HG02571 (cell line): ENCODE measurements around the gene ELL2.

Experiments used
- ATAC-seq: cut with Tn5 transposase; IDR thresholded peaks from one replicate; pipeline ENCODE4 v1.9.1; 2021; ENCODE audit warnings: mild to moderate bottlenecking, moderate library complexity; ENCODE audit not compliant: unreplicated experiment

Gene ELL2

DNA sequence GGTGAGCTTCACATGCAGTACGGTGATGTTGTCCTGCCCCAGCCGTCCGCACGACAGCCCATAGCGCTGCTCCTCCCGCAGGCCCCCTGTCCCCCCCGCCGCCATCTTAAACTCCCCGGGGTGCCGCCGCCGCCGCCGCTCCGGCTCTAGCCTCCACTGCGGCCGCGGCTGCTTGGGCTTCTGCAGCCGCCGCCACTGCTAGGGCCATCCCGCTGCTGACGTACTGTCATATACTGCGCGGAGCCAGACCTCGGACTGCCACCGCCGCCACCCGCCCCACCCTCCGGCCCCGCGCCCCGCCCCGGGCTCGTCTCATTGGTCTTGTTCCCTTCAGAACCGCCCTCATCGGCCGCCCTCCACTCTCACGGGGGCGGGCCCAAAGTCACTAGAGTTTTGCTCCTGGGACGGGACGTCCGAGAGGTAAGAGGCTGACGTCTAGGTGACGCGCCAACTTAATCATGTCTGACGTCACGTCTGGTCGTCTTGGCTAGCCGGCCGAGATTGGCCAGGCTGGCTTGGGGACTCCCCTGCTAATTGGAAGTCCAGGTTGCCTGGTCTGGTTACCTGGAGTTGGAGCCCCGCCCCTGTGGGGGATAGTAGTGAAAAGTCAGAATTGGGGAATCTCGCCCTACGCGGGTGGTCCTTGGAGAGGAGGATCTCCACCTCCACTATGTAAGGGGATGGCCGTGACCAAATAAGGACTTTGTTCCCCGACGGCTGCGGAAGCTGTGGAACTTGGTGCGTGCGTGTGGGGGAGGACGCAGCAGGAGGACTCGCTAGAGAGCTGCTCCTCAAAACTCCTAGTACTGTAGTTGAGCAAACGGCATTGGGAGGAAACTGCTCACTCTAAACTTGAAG is at the start of gene ELL2:
ELL2 (minus strand) TSS at position 235 of the 858 bp plus-strand sequence; CDS start at position 105, 130 bp downstream.
- peak; percentile 78 for ATAC-seq

DNA sequence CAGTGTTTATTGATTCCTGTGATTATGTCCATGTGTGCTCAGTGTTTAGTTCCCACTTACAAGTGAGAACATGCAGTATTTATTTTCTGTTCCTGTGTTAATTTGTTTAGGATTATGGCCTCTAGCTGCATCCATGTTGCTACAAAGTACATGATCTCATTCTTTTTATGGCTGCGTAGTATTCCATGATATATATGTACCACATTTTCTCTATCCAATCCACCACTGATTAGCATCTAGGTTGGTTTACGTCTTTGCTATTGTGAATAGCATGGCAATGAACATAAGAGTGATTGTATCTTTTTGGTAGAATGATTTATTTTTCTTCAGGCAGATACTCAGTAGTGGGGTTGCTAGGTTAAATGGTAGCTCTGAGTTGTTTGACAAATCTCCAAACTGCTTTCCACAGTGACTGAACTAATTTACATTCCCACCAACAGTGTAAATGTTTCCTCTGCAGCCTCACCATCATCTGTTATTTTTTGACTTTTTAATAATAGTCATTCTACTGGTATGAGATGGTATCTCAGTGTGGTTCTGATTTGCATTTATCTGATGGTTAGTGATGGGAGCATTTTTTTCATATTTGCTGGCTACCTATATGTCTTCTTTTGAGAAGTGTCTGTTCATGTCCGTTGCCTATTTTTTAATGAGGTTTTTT is 47.5 kb upstream of the ELL2 start:
- ATAC-seq = no peak

DNA sequence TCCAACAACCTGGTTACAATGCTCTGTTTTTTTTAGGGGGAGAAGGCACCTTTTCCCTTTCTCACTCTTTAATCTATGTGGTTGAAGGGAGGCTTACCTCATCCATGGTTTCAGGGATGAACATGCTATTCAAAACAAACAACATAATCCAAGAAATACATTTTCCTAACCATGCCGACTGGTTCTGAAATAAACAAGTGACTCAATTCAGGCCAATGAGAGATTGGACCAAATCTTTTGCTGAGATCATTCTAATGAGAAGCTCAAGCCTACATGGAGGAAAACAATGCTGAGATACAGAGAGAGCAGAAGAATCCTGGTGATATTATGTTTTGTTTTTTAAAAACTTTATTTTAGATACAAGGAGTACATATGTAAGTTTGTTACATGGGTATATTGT is 46.8 kb upstream of the ELL2 start:
- no peak for ATAC-seq

DNA sequence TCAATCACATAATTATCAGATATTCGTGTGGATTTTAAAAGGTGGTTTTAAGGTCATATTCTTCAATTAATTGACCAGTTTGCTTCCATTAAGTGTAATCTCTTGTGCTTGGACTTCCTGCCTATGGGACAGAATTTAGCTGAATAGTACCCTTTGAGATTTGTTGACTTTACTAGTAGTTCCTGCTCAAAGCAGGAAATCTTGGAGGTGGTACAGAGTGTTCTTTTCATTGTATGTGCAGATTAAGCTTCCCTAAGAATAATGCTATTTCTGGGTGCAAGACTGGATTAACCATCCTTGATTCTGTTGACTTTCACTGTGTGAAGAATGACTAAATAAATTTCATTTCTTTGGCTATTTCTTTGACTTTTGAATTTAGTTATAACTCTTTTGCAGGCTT is 45.4 kb upstream of the ELL2 start:
- ATAC-seq = no peak

DNA sequence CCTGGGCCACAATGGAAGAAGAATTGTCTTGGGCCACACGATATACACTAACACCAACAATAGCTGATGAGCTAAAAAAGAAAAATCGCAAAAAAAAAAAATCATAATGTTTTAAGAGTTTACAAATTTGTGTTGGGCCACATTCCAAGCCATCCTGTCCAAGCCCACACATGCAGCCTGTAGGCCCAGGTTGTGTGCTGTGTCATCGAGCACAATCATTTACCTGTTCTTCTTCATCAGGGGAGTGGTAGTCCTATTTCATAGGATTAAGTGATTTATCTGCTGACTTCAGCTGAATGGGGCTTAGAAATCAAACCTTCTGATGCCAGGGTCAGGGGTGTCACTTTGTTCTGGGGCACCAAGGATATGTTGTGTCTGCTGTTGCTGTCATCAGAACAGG is 44.6 kb upstream of the ELL2 start:
- no peak for ATAC-seq

DNA sequence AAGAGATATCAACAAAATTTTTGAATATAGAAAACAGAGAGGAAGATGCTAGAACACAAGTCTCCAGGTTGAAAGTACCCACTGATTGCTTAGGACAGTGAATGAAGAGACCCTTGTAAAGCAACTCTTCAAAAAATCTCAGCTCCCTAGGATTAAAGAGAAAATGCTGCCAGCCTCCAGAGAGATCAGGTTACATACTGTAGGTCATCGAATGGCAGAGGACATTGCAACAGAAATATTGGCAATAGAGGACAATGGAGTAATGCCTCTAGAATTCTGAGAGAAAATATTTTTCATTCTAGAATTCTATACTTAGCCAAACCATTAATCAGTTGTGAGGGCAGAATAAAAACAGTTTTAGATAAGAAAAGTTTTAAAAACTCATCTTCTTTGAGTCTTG is 43.1 kb upstream of the ELL2 start:
- no peak for ATAC-seq

DNA sequence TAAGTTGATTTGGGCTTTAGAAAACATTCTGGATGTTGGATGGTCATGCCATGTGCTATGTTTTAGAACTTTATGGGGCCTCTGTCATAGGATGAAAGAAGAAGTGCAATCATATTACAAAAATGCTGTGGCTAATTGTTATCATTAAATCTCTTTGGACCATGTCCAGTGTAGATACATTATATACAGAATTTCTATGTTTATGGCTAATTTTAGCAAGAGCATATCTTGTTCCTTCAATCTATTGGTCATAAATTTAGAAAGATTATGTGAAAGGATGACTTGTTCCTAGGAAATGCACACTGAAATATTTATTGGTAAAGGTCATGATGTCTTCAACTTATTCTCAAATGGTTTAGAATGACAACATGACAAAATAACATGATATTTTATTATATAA is 42.4 kb upstream of the ELL2 start:
- no peak for ATAC-seq

DNA sequence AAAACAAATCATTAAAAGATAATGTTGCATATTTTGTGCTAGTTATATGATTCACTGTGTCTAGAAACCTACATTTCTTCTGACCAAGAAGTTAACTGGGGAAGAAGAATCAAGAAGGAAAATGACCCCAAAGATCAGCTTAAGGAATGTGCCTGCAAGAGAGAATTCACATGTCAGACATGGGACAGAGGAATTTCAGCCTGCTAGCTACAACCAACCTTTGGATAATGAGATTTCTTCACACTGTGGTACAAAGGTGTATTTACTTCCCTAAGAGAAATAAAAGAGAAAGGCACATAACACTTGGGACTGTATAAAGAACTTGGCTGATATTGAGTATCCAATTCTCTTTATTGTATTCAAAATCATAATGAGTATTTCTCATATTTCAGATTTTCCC is 39.6 kb upstream of the ELL2 start:
- no peak for ATAC-seq

DNA sequence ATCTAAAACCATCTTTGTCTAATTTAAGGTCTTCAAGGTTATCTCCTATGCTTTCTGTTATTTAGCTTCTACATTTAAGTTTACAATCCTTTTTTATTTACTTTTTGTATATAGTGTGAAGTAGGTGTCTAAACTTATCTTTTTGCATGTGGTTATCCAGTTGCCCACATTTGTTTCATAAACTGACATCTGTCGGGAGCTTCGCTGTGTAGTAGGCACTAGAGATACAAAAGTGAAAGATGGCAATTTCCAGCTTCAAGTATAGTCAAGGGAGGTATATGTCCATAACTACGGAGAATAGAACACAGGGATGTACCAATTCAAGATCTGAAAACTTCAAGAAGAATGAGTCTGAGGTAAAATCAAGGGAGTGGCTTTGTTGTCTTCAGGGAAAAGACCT is 38.7 kb upstream of the ELL2 start:
- ATAC-seq = no peak

DNA sequence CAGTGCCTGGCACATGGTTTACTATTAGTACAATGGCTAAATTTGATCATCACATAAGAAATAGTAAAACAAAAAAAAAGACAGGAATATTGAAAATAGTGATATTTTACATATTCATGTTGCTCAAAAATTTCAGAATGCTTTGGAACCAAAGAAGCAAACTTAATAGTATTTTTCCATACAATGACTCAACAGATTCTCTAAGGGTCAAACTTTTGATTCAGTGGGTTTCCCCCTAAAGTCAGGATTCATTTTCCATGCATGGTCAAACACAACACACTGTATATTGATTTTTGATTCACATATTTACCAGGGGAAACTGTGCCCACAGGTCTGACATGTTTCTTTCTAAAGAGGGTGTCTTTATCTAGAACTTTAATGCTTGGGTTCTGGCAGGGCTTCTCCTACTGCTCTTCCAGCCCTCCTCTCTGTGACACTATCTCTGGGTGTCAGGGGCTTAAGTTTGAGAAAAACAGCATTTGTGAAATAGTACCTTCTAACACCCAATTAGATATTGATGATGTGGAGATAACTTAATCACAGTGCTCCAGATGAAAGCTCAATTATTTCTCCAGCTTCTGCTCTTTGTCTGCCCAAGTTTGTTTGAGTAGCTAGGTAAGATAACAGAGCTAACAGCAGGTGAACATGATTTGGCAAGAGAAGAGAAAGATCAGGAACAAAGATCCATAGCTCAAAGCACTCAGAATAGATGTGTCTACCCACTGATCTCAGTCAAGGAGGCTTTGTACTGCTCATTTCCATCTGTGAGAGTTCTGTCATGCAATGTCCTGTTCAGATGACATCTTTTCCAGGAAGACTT is 35.5 kb upstream of the ELL2 start:
- ATAC-seq = no peak

DNA sequence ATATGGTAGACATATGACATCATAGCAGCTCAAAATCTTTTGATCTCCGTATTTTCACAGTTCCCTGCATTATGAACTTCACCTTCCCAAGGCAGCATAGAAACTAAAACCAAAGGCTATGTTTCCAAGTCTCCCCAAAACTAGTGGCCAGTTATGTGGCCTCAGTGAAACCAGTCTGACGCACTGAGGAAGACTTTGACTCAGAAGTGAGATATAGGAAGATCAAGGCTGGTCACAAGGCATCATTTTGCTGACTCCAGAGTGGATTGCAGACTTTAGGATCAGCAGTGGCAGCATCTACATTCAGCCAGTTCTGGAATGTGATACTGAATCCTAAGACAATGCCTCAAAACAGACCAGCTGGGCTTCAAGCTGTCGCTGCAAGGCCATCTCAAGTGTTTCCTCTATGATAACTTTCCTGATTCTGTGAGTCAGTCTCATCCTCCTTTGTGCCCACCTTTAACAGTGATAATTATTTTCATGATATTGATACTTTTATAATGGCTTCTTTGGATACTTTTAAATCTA is 34.4 kb upstream of the ELL2 start:
- no peak for ATAC-seq

DNA sequence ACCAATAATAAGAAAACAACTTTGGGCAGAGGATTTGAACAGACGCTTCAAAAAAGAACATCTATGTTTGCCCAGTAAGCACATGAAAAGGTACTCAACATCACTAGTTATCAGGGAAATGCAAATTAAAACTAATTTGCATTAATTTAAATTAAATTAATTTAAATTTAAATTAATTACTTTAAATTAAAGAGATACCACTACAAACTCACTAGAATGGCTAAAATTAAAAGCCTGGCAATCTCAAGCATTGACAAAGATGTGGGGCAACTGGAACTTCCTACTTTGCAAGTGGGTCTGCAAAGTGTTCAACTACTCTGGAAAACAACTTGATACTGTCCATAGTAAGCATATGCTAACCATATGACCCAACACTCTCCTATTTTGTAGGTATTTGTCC is 32.1 kb upstream of the ELL2 start:
- ATAC-seq = no peak

DNA sequence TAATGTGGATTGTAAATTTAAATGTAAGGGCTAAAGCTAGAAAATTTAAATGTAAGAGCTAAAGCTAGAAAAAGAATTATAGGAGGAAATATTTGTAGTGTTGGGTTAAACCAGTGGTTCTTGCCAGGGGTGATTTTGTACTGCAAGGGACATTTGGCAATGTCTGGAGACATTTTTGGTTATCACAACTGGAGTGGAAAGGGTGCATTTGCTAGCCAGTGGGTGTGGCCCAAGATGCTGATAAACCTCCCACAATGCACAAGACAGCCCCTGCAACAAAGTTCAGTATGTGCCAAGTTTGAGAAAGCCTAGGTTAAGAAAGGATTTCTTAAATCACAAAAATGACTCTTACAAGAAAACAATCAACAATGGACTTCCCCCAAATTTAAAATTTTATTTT is 31.6 kb upstream of the ELL2 start:
- no peak for ATAC-seq

DNA sequence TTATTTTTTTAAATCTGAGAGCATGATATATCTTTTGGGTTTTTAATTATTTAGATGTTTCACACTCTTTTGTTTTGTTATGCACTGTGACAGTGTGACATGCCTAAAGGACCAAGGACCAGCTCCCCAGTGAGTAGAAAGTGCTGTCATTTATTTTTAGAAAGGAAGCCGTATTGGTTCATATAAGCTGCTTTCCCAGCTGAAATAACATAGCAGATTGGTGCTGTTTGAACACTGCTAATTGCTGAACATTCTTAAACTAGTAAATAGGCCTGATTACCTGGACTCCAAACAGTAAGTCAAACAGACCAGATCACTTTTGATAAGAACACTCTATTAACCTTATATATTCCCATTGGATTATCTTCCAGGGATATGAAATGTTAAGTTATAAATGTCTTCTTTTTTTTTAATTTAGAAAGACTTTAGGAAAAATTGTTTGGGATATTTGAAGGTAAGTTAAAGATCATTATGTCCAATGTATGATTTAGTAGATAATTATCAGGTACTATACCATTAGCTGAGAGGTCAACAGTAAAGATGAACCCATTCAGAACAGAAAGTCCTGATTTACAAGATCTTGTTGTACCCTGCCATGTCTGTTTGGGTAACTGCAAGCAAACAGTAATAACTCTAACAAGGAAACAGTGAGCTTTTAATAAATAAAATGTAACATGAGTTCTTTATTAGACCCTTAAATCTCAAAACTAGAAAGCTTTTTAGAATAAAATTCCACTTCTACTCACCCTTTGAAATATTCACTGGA is 27.8 kb upstream of the ELL2 start:
- no peak for ATAC-seq

DNA sequence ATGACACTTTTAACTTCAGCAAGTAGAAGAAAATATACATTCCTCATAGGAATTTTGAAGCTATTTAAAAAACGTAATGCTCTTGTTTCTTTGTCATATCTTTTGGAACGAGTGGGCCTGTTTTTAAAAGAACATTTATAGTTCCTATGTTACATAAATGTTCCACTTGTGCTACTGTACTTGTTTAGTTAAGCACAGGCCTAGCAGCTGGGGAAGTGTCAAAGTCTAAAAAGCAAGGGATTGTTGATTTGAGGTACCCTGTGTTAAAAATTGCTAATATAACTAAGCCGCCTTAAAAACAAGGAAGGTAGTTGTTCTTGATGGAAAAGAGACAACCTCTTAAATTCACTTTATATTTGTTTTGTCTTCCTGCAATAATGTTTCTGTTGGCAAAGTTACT is 27.2 kb upstream of the ELL2 start:
- ATAC-seq = no peak

DNA sequence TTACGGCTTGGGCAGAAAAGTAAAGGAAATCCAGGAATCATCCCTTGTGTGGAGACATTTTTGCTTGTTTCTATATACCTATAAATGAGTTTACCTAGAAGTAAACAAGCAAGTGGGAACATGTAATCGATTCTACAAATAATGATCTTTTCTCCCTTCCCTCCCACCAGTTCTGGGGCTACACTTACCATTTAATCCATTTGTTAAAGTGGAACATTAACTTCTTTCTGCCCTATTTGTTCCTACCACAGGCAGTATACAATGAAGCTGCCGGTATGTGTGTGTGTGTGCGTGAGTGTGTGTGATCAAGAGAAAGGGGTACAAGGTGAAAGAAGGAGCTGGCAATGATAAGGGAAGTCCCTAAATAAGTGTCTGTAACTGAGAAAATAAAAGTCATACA is 26.4 kb upstream of the ELL2 start:
- no peak for ATAC-seq

DNA sequence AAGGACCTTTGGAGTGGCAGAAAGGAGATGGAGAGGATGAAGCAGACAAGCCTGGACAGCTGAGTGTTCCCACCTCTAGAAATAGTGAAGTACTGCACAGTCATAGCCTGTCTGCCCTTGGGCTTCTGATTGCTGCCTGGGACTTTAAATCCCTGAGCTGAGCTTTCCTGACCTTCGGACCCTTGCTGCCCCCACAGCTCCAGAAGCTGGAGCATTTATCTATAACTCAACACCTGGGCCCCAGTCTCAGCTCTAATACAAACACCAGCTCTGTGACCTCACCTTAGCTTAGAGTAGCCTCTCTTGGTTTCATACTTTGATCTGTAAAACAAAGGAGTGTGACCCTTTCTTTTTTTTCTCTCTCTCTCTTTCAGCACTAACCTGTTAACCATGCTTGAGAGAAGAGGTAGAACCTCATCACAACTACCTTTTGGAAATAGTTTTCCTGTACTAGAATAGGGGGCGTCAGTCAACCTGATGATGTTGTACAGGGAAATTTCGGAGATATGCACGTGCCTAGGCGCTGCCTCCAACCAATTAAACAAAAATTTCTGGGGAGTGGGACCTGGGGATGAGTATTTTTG is 25.4 kb upstream of the ELL2 start:
- ATAC-seq = no peak

DNA sequence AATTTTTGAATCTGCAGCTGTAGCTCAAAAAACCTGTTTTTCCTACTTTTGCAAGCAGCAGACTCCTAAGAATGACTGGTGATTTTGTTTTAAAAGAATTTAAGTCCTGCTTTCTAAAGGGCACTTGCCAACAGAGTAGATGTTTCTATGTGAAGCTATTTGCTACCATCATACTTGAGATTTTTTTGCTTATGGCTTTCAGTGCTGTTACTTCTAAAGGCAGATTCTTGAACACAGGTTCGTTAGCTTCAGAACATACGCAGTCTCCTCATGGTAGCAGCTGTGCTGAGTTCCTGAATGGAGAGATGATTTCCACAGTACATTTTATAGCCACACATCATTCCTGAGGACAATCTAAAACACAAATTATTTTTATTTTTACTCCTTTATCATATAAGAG is 24.4 kb upstream of the ELL2 start:
- ATAC-seq = no peak

DNA sequence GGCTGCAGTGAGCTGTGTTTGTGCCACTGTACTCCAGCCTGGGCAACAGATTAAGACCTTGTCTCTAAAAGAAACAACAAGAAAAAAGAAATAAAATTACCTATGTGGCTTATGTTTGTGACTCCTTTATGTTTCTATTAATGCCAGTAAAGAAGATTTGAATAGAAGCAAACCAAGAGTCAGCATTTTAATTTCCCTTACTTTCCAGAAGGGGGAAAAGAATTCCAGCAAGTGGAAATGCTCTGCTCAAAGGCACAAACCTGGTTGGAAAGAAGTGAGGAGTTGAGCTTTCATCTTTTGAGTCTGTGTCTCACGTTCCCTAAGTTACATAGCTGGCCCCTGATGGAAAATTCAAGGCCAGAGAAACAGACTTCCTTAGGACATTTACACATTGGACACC is 23.6 kb upstream of the ELL2 start:
- no peak for ATAC-seq

DNA sequence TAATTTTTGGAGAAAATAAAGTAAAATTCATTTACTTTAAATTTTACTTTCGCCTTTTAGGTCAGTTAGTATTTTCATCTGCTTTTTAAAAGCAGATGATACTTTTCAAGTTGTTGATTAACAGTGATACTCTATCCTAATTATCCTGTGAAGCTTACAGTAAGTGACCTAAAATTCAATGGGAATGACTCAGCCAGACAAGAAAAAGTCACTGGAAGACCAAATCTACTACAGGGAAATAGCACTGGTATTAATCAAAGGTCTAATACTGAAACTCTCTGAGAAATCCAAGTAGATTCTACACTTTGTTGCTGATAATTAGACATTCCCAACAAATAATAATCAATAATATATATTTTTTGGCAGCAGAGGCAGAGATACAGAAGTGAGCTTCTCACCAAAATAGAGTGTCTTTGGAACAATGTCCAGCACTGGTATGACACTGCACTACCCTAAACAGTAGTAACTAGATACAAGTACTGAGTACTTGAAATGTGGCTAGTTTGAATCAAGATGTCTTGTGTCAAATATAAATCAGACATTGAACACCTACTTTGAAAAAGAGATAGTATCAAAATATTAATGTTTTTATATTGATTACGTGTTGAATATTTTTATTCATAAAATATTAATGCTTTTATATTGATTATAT is 22.8 kb upstream of the ELL2 start:
- no peak for ATAC-seq
